Sigmoid colon (tissue), 3 donors: Measurements from ENCODE around the gene DHX8.

Experiments used
- CTCF ChIP-seq, 4 experiments: fragments of 450-650 bp in 3 of 4; fragments of 200-600 bp in 1 of 4; IDR thresholded peaks; one replicate each; pipeline ENCODE4 v1.5.1; 2016 to 2019; ENCODE audit warnings: antibody characterized with exemption in 4 of 4, mild to moderate bottlenecking in 3 of 4, moderate library complexity in 2 of 4
- POLR2A ChIP-seq, 2 donors: fragments of 450-650 bp; IDR thresholded peaks; one replicate each; pipeline ENCODE4 v1.6.1; 2016; ENCODE audit warnings: antibody characterized with exemption in 2 of 2, mild to moderate bottlenecking in 2 of 2, moderate library complexity in 2 of 2

DNA sequence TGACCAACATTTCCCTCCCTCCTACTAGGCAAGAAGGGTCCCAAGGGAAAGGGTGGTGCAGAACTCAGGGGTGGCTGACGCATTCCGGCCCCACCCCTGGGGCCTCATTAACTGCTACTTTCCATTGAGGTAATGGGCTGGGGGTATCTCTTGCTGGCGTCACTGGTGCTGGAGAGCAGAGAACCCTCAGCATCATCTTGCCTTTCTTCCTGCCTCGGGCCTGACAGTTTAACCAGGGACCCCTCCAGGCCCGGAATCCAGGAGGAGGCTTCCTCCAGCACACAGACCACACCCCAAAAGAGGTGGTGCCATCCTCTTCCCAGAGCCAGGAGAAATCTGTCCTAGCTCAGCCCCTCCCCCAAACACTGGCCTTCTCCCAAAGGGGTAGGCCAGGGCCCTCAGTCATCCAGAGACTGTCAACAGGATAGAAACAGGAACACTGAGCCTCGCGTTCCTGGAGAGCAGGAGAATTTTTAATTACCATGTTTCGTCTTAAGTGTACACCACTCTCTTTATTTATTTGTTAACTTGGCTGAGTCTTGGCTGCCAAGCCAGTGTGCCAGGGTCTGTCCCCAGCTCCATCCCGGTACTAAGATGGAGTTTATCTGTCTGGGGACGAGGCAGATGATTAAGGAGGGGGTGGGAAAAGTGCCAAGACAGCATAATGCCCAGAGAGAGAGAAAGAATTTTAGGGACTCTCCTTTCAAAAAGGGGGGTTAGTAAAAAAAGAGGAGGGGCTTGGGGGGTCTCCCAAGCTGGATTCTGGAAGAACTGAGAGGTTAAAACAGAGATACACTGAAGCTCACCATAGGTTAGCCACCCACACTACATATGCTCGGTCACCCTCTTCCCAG lies 57.3 kb downstream of the DHX8 start:
- TF ChIP-seq CTCF (IDR thresholded peaks at IDR 0.05) (no peak), POLR2A (IDR thresholded peaks at IDR 0.05) (no peak)
